HCT116 (cell line): ENCODE measurements around the gene AOPEP. TPM values are rescaled to one million over a fixed set of nuclear protein-coding genes. Genes with fewer than 3 reads are reported as not detected.

Experiments used
- ATAC-seq: fragments of 200-7000 bp; cut with Tn5 transposase; 2 replicates; pipeline ENCODE4 v1.9.1; 2020; ENCODE audit warnings: mild to moderate bottlenecking, moderate library complexity
- BruUV-seq: library from RNA; stranded (reverse); fragments of 400-500 nt; replicated peaks from 2 replicates; lab custom pipeline; 2021; lab: Mats Ljungman, UMichigan
- CTCF ChIA-PET: fragments of 300-600 bp; sonication (Branson Sonifier 250); formaldehyde crosslinking; loops from one replicate; lab custom pipeline; 2021; ENCODE audit warnings: antibody characterized with exemption; lab: Charles Lee
- POLR2A ChIA-PET: fragments of 300-600, 350-600 bp; sonication (Branson Sonifier 250); formaldehyde crosslinking; loops from one replicate; lab custom pipeline; 2021; ENCODE audit warnings: antibody characterized with exemption; lab: Charles Lee
- RAD21 ChIA-PET, 2 experiments: fragments of 300-600 bp; sonication (Branson Sonifier 250); formaldehyde crosslinking; loops; one replicate each; lab custom pipeline; 2023; ENCODE audit warnings: low total read pairs in 2 of 2; ENCODE audit not compliant: uncharacterized antibody in 2 of 2, unreplicated experiment in 2 of 2, low non-redundant PET in 1 of 2; lab: Charles Lee
- DNase-seq: peaks from one replicate; pipeline ENCODE4 v3.0.0-alpha.2; 2010; ENCODE audit warnings: low read depth, low spot score
- H2AFZ ChIP-seq: fragments of 200-600 bp; shearing (Covaris generic), sonication (generic); 2 replicates; pipeline ENCODE4 v1.6.1; 2017; ENCODE audit warnings: low read depth, mixed run types, mixed read lengths, antibody characterized with exemption, low read length; ENCODE audit not compliant: poor library complexity, severe bottlenecking
- H3K27ac ChIP-seq: 2 replicates; pipeline ENCODE4 v1.5.1; 2012; ENCODE audit warnings: low read depth, low read length
- H3K27me3 ChIP-seq: fragments of 200-600 bp; sonication (generic); 2 replicates; pipeline ENCODE4 v1.6.1; 2016; ENCODE audit warnings: mixed run types, low read length, mixed read lengths; ENCODE audit not compliant: insufficient read depth
- H3K36me3 ChIP-seq, 2 experiments: fragments of 200-500 bp in 1 of 2; fragments of 200-600 bp in 1 of 2; sonication (Bioruptor generic) in 1 of 2; sonication (generic) in 1 of 2; 2 replicates each; pipeline versions ENCODE4 v1.5.1 to v1.6.1; 2014 to 2016; ENCODE audit warnings: low read length in 2 of 2, inconsistent platforms in 1 of 2, mixed read lengths in 1 of 2, mixed run types in 1 of 2; ENCODE audit not compliant: insufficient read depth in 2 of 2, control insufficient read depth in 1 of 2
- H3K4me1 ChIP-seq, 2 experiments: fragments of 200-600 bp in 1 of 2; sonication (generic) in 1 of 2; 2 replicates each; pipeline versions ENCODE4 v1.5.1 to v1.6.1; 2012 to 2017; ENCODE audit warnings: low read length in 2 of 2, inconsistent platforms in 1 of 2, mild to moderate bottlenecking in 1 of 2, mixed read lengths in 1 of 2, mixed run types in 1 of 2, moderate library complexity in 1 of 2; ENCODE audit not compliant: insufficient read depth in 2 of 2, control insufficient read depth in 1 of 2
- H3K4me2 ChIP-seq: fragments of 200-600 bp; sonication (generic); 2 replicates; pipeline ENCODE4 v1.6.1; 2017; ENCODE audit warnings: mixed run types, low read length, mixed read lengths
- H3K4me3 ChIP-seq, 2 experiments: fragments of 200-600 bp in 1 of 2; sonication (generic) in 1 of 2; replicated peaks in 1 of 2; 2 replicates each; pipeline ENCODE4 v1.5.1; 2011 to 2016; ENCODE audit warnings: low read length in 2 of 2, control low read depth in 1 of 2, low read depth in 1 of 2, mild to moderate bottlenecking in 1 of 2, mixed read lengths in 1 of 2, mixed run types in 1 of 2
- H3K79me2 ChIP-seq: fragments of 200-600 bp; sonication (generic); 2 replicates; pipeline ENCODE4 v1.6.1; 2017; ENCODE audit warnings: mild to moderate bottlenecking, mixed run types, low read length, moderate library complexity, mixed read lengths; ENCODE audit not compliant: insufficient read depth
- H3K9ac ChIP-seq: fragments of 200-600 bp; sonication (generic); 2 replicates; pipeline ENCODE4 v1.6.1; 2016; ENCODE audit warnings: low read length, mixed read lengths
- H3K9me2 ChIP-seq: fragments of 200-600 bp; sonication (generic), shearing (Covaris generic); 2 replicates; pipeline ENCODE4 v1.6.1; 2017; ENCODE audit warnings: mixed run types, mild to moderate bottlenecking, moderate library complexity; ENCODE audit not compliant: insufficient read depth
- H3K9me3 ChIP-seq, 2 experiments: fragments of 200-500 bp in 1 of 2; fragments of 200-600 bp in 1 of 2; sonication (Bioruptor generic) in 1 of 2; sonication (generic) in 1 of 2; 2 replicates each; pipeline ENCODE4 v1.6.1; 2014 to 2017; ENCODE audit warnings: low read length in 2 of 2, mixed read lengths in 2 of 2, inconsistent platforms in 1 of 2, low read depth in 1 of 2, mild to moderate bottlenecking in 1 of 2, mixed run types in 1 of 2, moderate library complexity in 1 of 2; ENCODE audit not compliant: control insufficient read depth in 1 of 2, insufficient read depth in 1 of 2
- H4K20me1 ChIP-seq: fragments of 200-600 bp; sonication (generic), shearing (Covaris generic); 2 replicates; pipeline ENCODE4 v1.6.1; 2017; ENCODE audit warnings: mixed run types, mild to moderate bottlenecking, moderate library complexity; ENCODE audit not compliant: insufficient read depth
- CEBPB ChIP-seq: IDR thresholded peaks from 2 replicates; pipeline ENCODE4 v1.6.1; 2012; ENCODE audit warnings: low read depth
- ELF1 ChIP-seq: IDR thresholded peaks from 2 replicates; pipeline ENCODE4 v1.6.1; 2012; ENCODE audit warnings: low read depth, borderline replicate concordance
- EZH2 ChIP-seq: fragments of 200-600 bp; sonication (generic); IDR thresholded peaks from 2 replicates; pipeline ENCODE4 v1.6.1; 2017; ENCODE audit warnings: antibody characterized with exemption, mixed run types
- FOSL1 ChIP-seq: IDR thresholded peaks from 2 replicates; pipeline ENCODE4 v1.6.1; 2012; ENCODE audit warnings: low read depth
- POLR2AphosphoS5 ChIP-seq: IDR thresholded peaks from 2 replicates; pipeline ENCODE4 v1.6.1; 2011; ENCODE audit warnings: mild to moderate bottlenecking, low read depth, low read length, moderate library complexity
- SP1 ChIP-seq: IDR thresholded peaks from 2 replicates; pipeline ENCODE4 v1.6.1; 2012; ENCODE audit warnings: low read depth
- TCF7L2 ChIP-seq: IDR thresholded peaks from 2 replicates; pipeline ENCODE4 v1.7.0; 2011; ENCODE audit warnings: borderline replicate concordance, inconsistent platforms; ENCODE audit not compliant: insufficient read depth, insufficient read length; ENCODE audit errors: extremely low read depth
- YY1 ChIP-seq: IDR thresholded peaks from 2 replicates; pipeline ENCODE4 v1.6.1; 2011; ENCODE audit warnings: low read length, low read depth, moderate library complexity, mild to moderate bottlenecking; ENCODE audit not compliant: insufficient replicate concordance; ENCODE audit errors: extremely low read depth
- ZBTB33 ChIP-seq: IDR thresholded peaks from 2 replicates; pipeline ENCODE4 v1.6.1; 2011; ENCODE audit warnings: mild to moderate bottlenecking, low read length, moderate library complexity; ENCODE audit not compliant: insufficient replicate concordance; ENCODE audit errors: extremely low read depth
- ZFX ChIP-seq: fragments of 450-650 bp; IDR thresholded peaks from 2 replicates; pipeline ENCODE4 v1.6.1; 2017
- ZNF274 ChIP-seq: fragments of 200-500 bp; sonication (Bioruptor generic); IDR thresholded peaks from 2 replicates; pipeline ENCODE4 v1.6.1; 2014; ENCODE audit warnings: mild to moderate bottlenecking, low read depth, low read length, inconsistent platforms
- intact Hi-C: fragments of 100-400 bp; cut with micrococcal nuclease; formaldehyde crosslinking; loops from 2 replicates; pipeline ENCODE4 v1.10.0; 2022
- total RNA-seq: library from RNA; stranded (reverse); gene quantifications from one replicate; pipeline ENCODE4 v1.2.1, GENCODE V29; 2021; ENCODE audit not compliant: unreplicated experiment
- TF ChIP-seq, protein P1 (sequence below): IDR thresholded peaks from 2 replicates; pipeline ENCODE4 v1.6.1; 2012
- TF ChIP-seq, protein P2 (sequence below): IDR thresholded peaks from 2 replicates; pipeline ENCODE4 v1.6.1; 2012

The AOPEP gene
- total RNA-seq, 1 experiment from 2014 or later, result 15.1 TPM

- no peaks in the 10 kb centered on the region for H3K9me3 ChIP-seq
- ATAC-seq (no peak), DNase-seq (no peak)
- ChIA-PET CTCF (no interaction called here), RAD21 (no interaction called here), POLR2A (interaction anchor here (0.6 kb wide), 1 partner anchor 65 kb away, joined by 3 read pairs; no protein-coding TSS in a partner anchor)
- H3K9ac ChIP-seq, result no peak overlapping the region
- no peak overlapping the region for H3K4me2 ChIP-seq
- no TSS peak for BruUV-seq
- H4K20me1 ChIP-seq, result no peaks in the 10 kb centered on the region
- TF ChIP-seq ELF1 (no peak), TCF7L2 (no peak), ZNF274 (no peak), YY1 (no peak), CEBPB (no peak)
- H3K79me2 ChIP-seq, result no peaks in the 10 kb centered on the region
- intact Hi-C loops, result no loop called here
- H3K36me3 ChIP-seq, result no peaks in the 10 kb centered on the region
- H3K4me3 ChIP-seq, result no peak overlapping the region
- no peaks in the 10 kb centered on the region for H3K4me1 ChIP-seq
- H3K27ac ChIP-seq, result no peak overlapping the region
- no peak overlapping the region for H2AFZ ChIP-seq
- H3K9me2 ChIP-seq, result no peaks in the 10 kb centered on the region
- H3K27me3 ChIP-seq, result no peaks in the 10 kb centered on the region
These were observed 285.7 kb downstream of the AOPEP start for GRCh38 chr9:95012035-95012708.

DNA sequence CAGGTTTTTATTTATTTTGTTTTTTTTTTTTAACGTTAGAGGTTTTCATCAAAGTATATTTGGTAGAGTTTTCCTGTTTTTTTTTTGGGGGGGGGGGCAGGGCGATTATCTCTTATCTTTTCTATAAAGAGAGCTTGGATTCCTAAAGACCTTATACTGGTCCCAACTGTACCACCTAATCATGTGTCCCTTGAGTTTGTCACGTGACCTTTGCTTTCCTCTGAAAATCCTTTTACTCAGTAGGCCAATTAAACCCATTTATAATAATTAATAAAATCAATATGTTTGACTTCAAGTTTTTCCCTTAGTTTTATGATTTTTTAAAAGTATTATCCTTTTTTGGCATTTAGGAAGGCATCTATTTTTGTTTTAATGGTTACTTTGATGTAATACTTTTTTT lies 286.4 kb downstream of the AOPEP start:
- no peak for DNase-seq
- Histone ChIP-seq H3K4me2 (no peak overlapping the region), H3K36me3 (no peaks in the 10 kb centered on the region)
- POLR2A ChIA-PET, result interaction anchor here (0.6 kb wide), 1 partner anchor 65 kb away, joined by 3 read pairs; no protein-coding TSS in a partner anchor
- TF ChIP-seq POLR2AphosphoS5, result no peak
- no peak for TF ChIP-seq SP1
- no peak for TF ChIP-seq ZFX
- TF ChIP-seq ELF1, result no peak
- TF ChIP-seq, protein P1, sequence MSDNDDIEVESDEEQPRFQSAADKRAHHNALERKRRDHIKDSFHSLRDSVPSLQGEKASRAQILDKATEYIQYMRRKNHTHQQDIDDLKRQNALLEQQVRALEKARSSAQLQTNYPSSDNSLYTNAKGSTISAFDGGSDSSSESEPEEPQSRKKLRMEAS, result no peak
- no peak for TF ChIP-seq EZH2
- TF ChIP-seq, protein P2, sequence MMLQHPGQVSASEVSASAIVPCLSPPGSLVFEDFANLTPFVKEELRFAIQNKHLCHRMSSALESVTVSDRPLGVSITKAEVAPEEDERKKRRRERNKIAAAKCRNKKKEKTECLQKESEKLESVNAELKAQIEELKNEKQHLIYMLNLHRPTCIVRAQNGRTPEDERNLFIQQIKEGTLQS, result no peak
- no peak for TF ChIP-seq ZBTB33
- TF ChIP-seq FOSL1, result no peak
- TF ChIP-seq, all 23 proteins: peak for 0
- ChIA-PET CTCF (no interaction called here), RAD21 (no interaction called here)
- H4K20me1 ChIP-seq, result no peaks in the 10 kb centered on the region
- peaks cover 3 to 4% of the 10 kb centered on the region in 2 experiments; a peak in 2 of 4 replicates for H3K4me1 ChIP-seq
- H2AFZ ChIP-seq, result no peak overlapping the region
- no peak overlapping the region for H3K4me3 ChIP-seq
- no peak overlapping the region for H3K9ac ChIP-seq
- ATAC-seq, result no peak
- H3K27ac ChIP-seq, result no peak overlapping the region
- H3K27me3 ChIP-seq, result no peaks in the 10 kb centered on the region
- no TSS peak for BruUV-seq
- H3K9me3 ChIP-seq, result no peaks in the 10 kb centered on the region
- no peaks in the 10 kb centered on the region for H3K9me2 ChIP-seq
- intact Hi-C loops, result no loop called here
- H3K79me2 ChIP-seq, result no peaks in the 10 kb centered on the region
